H1 (cell line): ENCODE data around the gene MARCHF9. TPM values are rescaled to one million over a fixed set of nuclear protein-coding genes. Genes with fewer than 3 reads are reported as not detected.

Source experiments
- CTCF ChIA-PET: fragments of 300-600 bp; sonication (Branson Sonifier 250); formaldehyde crosslinking; loops from one replicate; lab custom pipeline; 2021; ENCODE audit not compliant: partially characterized antibody; lab: Charles Lee
- POLR2A ChIA-PET: fragments of 300-600 bp; sonication (Branson Sonifier 250); formaldehyde crosslinking; loops from one replicate; lab custom pipeline; 2021; ENCODE audit warnings: inconsistent platforms; ENCODE audit not compliant: partially characterized antibody; lab: Charles Lee
- DNase-seq, 2 experiments: peaks; one replicate each; pipeline versions ENCODE4 v3.0.0 to v3.0.0-alpha.2; 2010 to 2022; ENCODE audit warnings: low spot score in 2 of 2, low read depth in 1 of 2, mixed read lengths in 1 of 2
- FAIRE-seq: peaks from 2 replicates; lab custom pipeline; 2011; peaks lifted over from hg19 to GRCh38; lab: Jason Lieb, UNC
- H2AFZ ChIP-seq: 2 replicates; pipeline ENCODE4 v1.8.1; 2012; ENCODE audit warnings: low read length, inconsistent platforms
- H2AK5ac ChIP-seq: 2 replicates; pipeline ENCODE4 v1.6.1; 2013; ENCODE audit warnings: low read depth, low read length
- H2BK120ac ChIP-seq: replicated peaks from 2 replicates; pipeline ENCODE3; 2013; ENCODE audit warnings: low read depth, low read length, inconsistent platforms
- H2BK12ac ChIP-seq: 2 replicates; pipeline ENCODE4 v1.6.1; 2013; ENCODE audit warnings: low read depth, low read length
- H2BK15ac ChIP-seq: 2 replicates; pipeline ENCODE4 v1.6.1; 2013; ENCODE audit warnings: low read length
- H2BK20ac ChIP-seq: 2 replicates; pipeline ENCODE4 v1.6.1; 2013; ENCODE audit warnings: low read length
- H2BK5ac ChIP-seq: 2 replicates; pipeline ENCODE4 v1.6.1; 2013; ENCODE audit warnings: low read depth, low read length
- H3K14ac ChIP-seq: 2 replicates; pipeline ENCODE4 v1.6.1; 2013; ENCODE audit warnings: inconsistent platforms; ENCODE audit not compliant: insufficient read length
- H3K18ac ChIP-seq: 2 replicates; pipeline ENCODE4 v1.6.1; 2013; ENCODE audit warnings: low read length; ENCODE audit errors: extremely low read depth
- H3K23ac ChIP-seq: 2 replicates; pipeline ENCODE4 v1.6.1; 2013; ENCODE audit warnings: inconsistent platforms; ENCODE audit not compliant: insufficient read length
- H3K23me2 ChIP-seq: 2 replicates; pipeline ENCODE4 v1.6.1; 2013; ENCODE audit warnings: low read depth, low read length
- H3K27ac ChIP-seq: 2 replicates; pipeline ENCODE4 v1.6.1; 2011; ENCODE audit warnings: low read depth, low read length, inconsistent platforms
- H3K27me3 ChIP-seq, 4 experiments: replicated peaks in 1 of 4; 1 replicate in 1 of 4; 2 replicates in 3 of 4; pipeline versions ENCODE4 v1.6.1 to v1.8.1; 2011 to 2013; ENCODE audit warnings: low read length in 3 of 4, mild to moderate bottlenecking in 3 of 4, inconsistent platforms in 2 of 4, mixed read lengths in 2 of 4, moderate library complexity in 1 of 4; ENCODE audit not compliant: control insufficient read depth in 3 of 4, insufficient read depth in 3 of 4; ENCODE audit errors: extremely low read depth in 1 of 4
- H3K36me3 ChIP-seq, 4 experiments: 2 replicates each; pipeline versions ENCODE4 v1.6.1 to v1.8.1; 2011 to 2013; ENCODE audit warnings: mild to moderate bottlenecking in 4 of 4, low read length in 3 of 4, moderate library complexity in 2 of 4, control low read depth in 1 of 4, inconsistent platforms in 1 of 4; ENCODE audit not compliant: insufficient read depth in 4 of 4, control insufficient read depth in 2 of 4
- H3K4ac ChIP-seq: replicated peaks from 2 replicates; pipeline ENCODE3; 2013; ENCODE audit warnings: low read length, low read depth, mixed read lengths, inconsistent platforms; ENCODE audit not compliant: insufficient read length
- H3K4me1 ChIP-seq, 4 experiments: replicated peaks in 1 of 4; 1 replicate in 1 of 4; 2 replicates in 3 of 4; pipeline versions ENCODE4 v1.6.1 to v1.8.1; 2011 to 2013; ENCODE audit warnings: low read length in 3 of 4, inconsistent platforms in 2 of 4, mixed read lengths in 1 of 4; ENCODE audit not compliant: insufficient read depth in 4 of 4, control insufficient read depth in 3 of 4
- H3K4me2 ChIP-seq, 2 experiments: 2 replicates each; pipeline versions ENCODE4 v1.6.1 to v1.8.1; 2011 to 2013; ENCODE audit warnings: low read depth in 2 of 2, low read length in 2 of 2, control low read depth in 1 of 2, inconsistent platforms in 1 of 2, mild to moderate bottlenecking in 1 of 2; ENCODE audit not compliant: insufficient read depth in 1 of 2
- H3K4me3 ChIP-seq, 4 experiments: fragments of 200-600, 300-600 bp in 1 of 4; sonication (generic), shearing (Covaris generic), sonication (Bioruptor Twin) in 1 of 4; 2 replicates each; pipeline versions ENCODE4 v1.5.1 to v1.8.1; 2011 to 2016; ENCODE audit warnings: low read length in 4 of 4, low read depth in 3 of 4, control low read depth in 2 of 4, inconsistent platforms in 2 of 4, mild to moderate bottlenecking in 2 of 4, mixed read lengths in 1 of 4, moderate library complexity in 1 of 4; ENCODE audit not compliant: insufficient read depth in 2 of 4; ENCODE audit errors: extremely low read depth in 1 of 4
- H3K56ac ChIP-seq: replicated peaks from 2 replicates; pipeline ENCODE3; 2013; ENCODE audit warnings: low read depth, mild to moderate bottlenecking, mixed read lengths, low read length, inconsistent platforms; ENCODE audit not compliant: insufficient read length
- H3K79me1 ChIP-seq: 2 replicates; pipeline ENCODE4 v1.6.1; 2013; ENCODE audit warnings: low read depth, low read length, control low read depth
- H3K79me2 ChIP-seq, 2 experiments: 2 replicates each; pipeline versions ENCODE4 v1.6.1 to v1.8.1; 2012 to 2013; ENCODE audit warnings: low read length in 2 of 2, mild to moderate bottlenecking in 2 of 2, inconsistent platforms in 1 of 2; ENCODE audit not compliant: insufficient read depth in 2 of 2, control insufficient read depth in 1 of 2
- H3K9ac ChIP-seq, 4 experiments: replicated peaks in 1 of 4; 1 replicate in 1 of 4; 2 replicates in 3 of 4; pipeline versions ENCODE4 v1.6.1 to v1.8.1; 2011 to 2013; ENCODE audit warnings: low read depth in 3 of 4, low read length in 3 of 4, control low read depth in 2 of 4, mild to moderate bottlenecking in 2 of 4, moderate library complexity in 2 of 4, inconsistent platforms in 1 of 4; ENCODE audit errors: extremely low read depth in 1 of 4
- H3K9me3 ChIP-seq, 2 experiments: 2 replicates each; pipeline versions ENCODE4 v1.6.1 to v1.8.1; 2012 to 2013; ENCODE audit warnings: mild to moderate bottlenecking in 2 of 2, moderate library complexity in 2 of 2, control low read depth in 1 of 2, inconsistent platforms in 1 of 2, low read depth in 1 of 2, low read length in 1 of 2, mixed read lengths in 1 of 2; ENCODE audit not compliant: insufficient read depth in 2 of 2
- H4K20me1 ChIP-seq, 2 experiments: replicated peaks in 1 of 2; 2 replicates each; pipeline versions ENCODE3 to v1.8.1; 2011 to 2013; ENCODE audit warnings: inconsistent platforms in 2 of 2, low read length in 2 of 2, mild to moderate bottlenecking in 1 of 2; ENCODE audit not compliant: insufficient read depth in 2 of 2, control insufficient read depth in 1 of 2
- H4K5ac ChIP-seq: 2 replicates; pipeline ENCODE4 v1.6.1; 2013; ENCODE audit warnings: low read length, low read depth, mixed read lengths, inconsistent platforms; ENCODE audit not compliant: insufficient read length
- H4K8ac ChIP-seq: 2 replicates; pipeline ENCODE4 v1.8.0; 2013; ENCODE audit warnings: mild to moderate bottlenecking, moderate library complexity, low read length, inconsistent platforms; ENCODE audit not compliant: insufficient read depth; ENCODE audit errors: extremely low read depth
- H4K91ac ChIP-seq: replicated peaks from 2 replicates; pipeline ENCODE3; 2013; ENCODE audit warnings: low read length, mixed read lengths, inconsistent platforms; ENCODE audit not compliant: insufficient read length
- BCL11A ChIP-seq, 2 experiments: IDR thresholded peaks; one replicate each; pipeline ENCODE4 v1.6.1; 2011; ENCODE audit warnings: low read depth in 2 of 2, low read length in 2 of 2, mild to moderate bottlenecking in 2 of 2
- CTBP2 ChIP-seq: IDR thresholded peaks from 2 replicates; pipeline ENCODE4 v1.7.0; 2011; ENCODE audit warnings: borderline replicate concordance, mild to moderate bottlenecking, moderate library complexity, mixed read lengths, low read length; ENCODE audit not compliant: insufficient read depth, insufficient read length
- EZH2 ChIP-seq: fragments of 200-600 bp; sonication (generic); IDR thresholded peaks from 2 replicates; pipeline ENCODE4 v1.7.1; 2012; ENCODE audit warnings: low read depth, mild to moderate bottlenecking, moderate library complexity, low read length, inconsistent platforms; ENCODE audit not compliant: severe bottlenecking
- HDAC2 ChIP-seq, 2 experiments: fragments of 300-600 bp in 1 of 2; sonication (generic) in 1 of 2; IDR thresholded peaks; 2 replicates each; pipeline ENCODE4 v1.6.1; 2011 to 2012; ENCODE audit warnings: low read depth in 2 of 2, low read length in 2 of 2, mild to moderate bottlenecking in 2 of 2, moderate library complexity in 2 of 2, borderline replicate concordance in 1 of 2, inconsistent platforms in 1 of 2
- KDM5A ChIP-seq: fragments of 200-600 bp; IDR thresholded peaks from 2 replicates; pipeline ENCODE4 v1.7.1; 2012; ENCODE audit warnings: mild to moderate bottlenecking, low read length, inconsistent platforms, mixed read lengths
- SAP30 ChIP-seq: fragments of 300-600 bp; sonication (generic); IDR thresholded peaks from 2 replicates; pipeline ENCODE4 v1.7.1; 2012; ENCODE audit warnings: low read length, moderate library complexity, mild to moderate bottlenecking, inconsistent platforms; ENCODE audit not compliant: insufficient read depth, insufficient replicate concordance
- SUZ12 ChIP-seq: fragments of 200-600 bp; sonication (generic); IDR thresholded peaks from 2 replicates; pipeline ENCODE4 v1.6.1; 2012; ENCODE audit warnings: mild to moderate bottlenecking, inconsistent platforms, low read length, moderate library complexity, mixed read lengths
- TCF12 ChIP-seq: IDR thresholded peaks from 2 replicates; pipeline ENCODE4 v1.6.1; 2011; ENCODE audit warnings: low read depth, mild to moderate bottlenecking, low read length
- WGBS, 2 experiments: shearing (Covaris generic) in 1 of 2; methylation state at CpG; one replicate each; pipeline versions ENCODE4 v1.1.6 to v1.1.7; 2013 to 2015; ENCODE audit warnings: low lambda C conversion rate in 2 of 2, mixed read lengths in 2 of 2, inconsistent platforms in 1 of 2, low coverage in 1 of 2, missing lambda C conversion rate in 1 of 2; ENCODE audit not compliant: insufficient replicate concordance in 2 of 2, insufficient coverage in 1 of 2, insufficient read length in 1 of 2; ENCODE audit errors: extremely low coverage in 1 of 2, missing lambda C conversion rate in 1 of 2; 5-methylcytosine and 5-hydroxymethylcytosine counted together
- polyA plus RNA-seq, 7 experiments: library from polyadenylated mRNA; depleted of rRNA in 3 of 7; stranded (reverse) in 5 of 7; unstranded in 2 of 7; fragments of >200 nt in 5 of 7; fragments of 200-250 nt in 2 of 7; gene quantifications; 1 replicate in 5 of 7; 2 replicates in 1 of 7; 4 replicates in 1 of 7; pipeline versions ENCODE4 v1.2.1 to v1.2.3, GENCODE V29; 2011 to 2013; ENCODE audit warnings: missing spikeins in 2 of 7, mixed read lengths in 2 of 7
- total RNA-seq: library from RNA; stranded (reverse); fragmentation: NEBNext Ultra II Directional; extraction: Animal tissue kit (Norgen Biotek cat#: 25700); gene quantifications from 2 replicates; pipeline ENCODE4 v1.2.1, GENCODE V29; 2021
- TF ChIP-seq, protein P1 (sequence below): IDR thresholded peaks from 2 replicates; pipeline ENCODE4 v1.6.1; 2011; ENCODE audit warnings: low read length, improper control_type of control experiment

The MARCHF9 gene
- total and polyA plus RNA-seq, 2 of the 8 experiments (the other 6 are each of a cell fraction or from before 2014, with no cell fraction given): 6.4 to 7.8 TPM

DNA sequence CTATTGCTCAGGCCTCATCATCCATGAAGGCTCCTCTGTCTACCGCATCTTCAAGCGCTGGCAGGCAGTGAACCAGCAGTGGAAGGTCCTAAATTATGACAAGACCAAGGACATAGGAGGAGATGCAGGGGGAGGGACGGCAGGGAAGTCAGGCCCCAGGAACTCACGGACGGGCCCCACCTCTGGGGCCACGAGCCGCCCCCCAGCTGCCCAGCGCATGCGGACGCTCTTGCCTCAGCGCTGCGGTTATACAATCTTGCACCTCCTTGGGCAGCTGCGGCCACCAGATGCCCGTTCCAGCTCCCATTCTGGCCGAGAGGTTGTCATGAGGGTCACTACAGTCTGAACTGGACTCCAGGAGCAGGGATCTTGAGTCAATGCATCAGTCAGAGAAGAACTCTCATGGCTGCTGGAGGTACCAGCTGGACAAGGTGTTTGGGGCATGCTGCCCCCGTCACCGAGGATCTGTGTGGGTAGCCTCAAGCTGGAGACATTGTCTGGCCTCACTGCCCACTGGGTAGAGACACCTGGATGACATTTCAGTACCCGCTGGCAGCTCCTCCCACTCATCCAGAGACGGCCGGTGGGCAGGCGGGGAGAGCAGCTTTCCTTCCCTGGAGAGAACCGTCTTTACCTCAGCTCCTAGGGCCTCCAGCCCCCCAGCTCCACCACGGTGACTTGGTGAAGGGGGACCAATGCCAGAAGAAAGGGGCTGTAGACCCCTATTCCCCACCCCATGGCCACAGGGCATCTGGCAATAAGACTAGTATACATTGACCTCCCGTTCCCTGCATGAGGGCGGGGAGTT lies 3.9 kb downstream of the MARCHF9 start:
- H3K27ac ChIP-seq: no peak overlapping the region
- H2AFZ ChIP-seq: no peak overlapping the region
- H2AK5ac ChIP-seq: no peak overlapping the region
- no peak overlapping the region for H3K14ac ChIP-seq
- H2BK12ac ChIP-seq: no peak overlapping the region
- 89% methylated on average over 25 of the region's 25 CpGs; no CpG with 5 or more reads in 1 of the 2 experiments for WGBS, 2 experiments
- no peak overlapping the region for H3K4me2 ChIP-seq
- peaks cover 0 to 4% (median 0%) of the 10 kb centered on the region in 4 experiments; a peak in 2 of 8 replicates for H3K36me3 ChIP-seq
- no peak overlapping the region for H2BK5ac ChIP-seq
- no peak overlapping the region for H3K18ac ChIP-seq
- H3K9ac ChIP-seq: no peak overlapping the region
- no peak overlapping the region for H2BK15ac ChIP-seq
- CTCF ChIA-PET: interaction anchor here (0.8 to 3.9 kb wide), 13 partner anchors 8 to 140 kb away, joined by 3 to 28 read pairs (median 7); partner anchors contain the start of genes CYP27B1, EEF1AKMT3, METTL1 and TSFM
- no peak overlapping the region for H2BK120ac ChIP-seq
- H3K9me3 ChIP-seq: no peaks in the 10 kb centered on the region
- no peaks in the 10 kb centered on the region for H3K79me1 ChIP-seq
- no peak for FAIRE-seq
- H3K4me1 ChIP-seq: peaks cover 2 to 16% (median 4%) of the 10 kb centered on the region in 4 experiments
- H4K20me1 ChIP-seq: peaks cover 3 to 15% of the 10 kb centered on the region in 2 experiments
- H3K23ac ChIP-seq: no peak overlapping the region
- no peak overlapping the region for H4K8ac ChIP-seq
- H3K79me2 ChIP-seq: no peaks in the 10 kb centered on the region
- H3K4ac ChIP-seq: no peak overlapping the region
- POLR2A ChIA-PET: interaction anchor here (0.6 to 5.4 kb wide), 9 partner anchors 8 to 153 kb away, joined by 3 to 21 read pairs (median 3); partner anchors contain the start of genes EEF1AKMT3, METTL1 and TSPAN31
- no peak overlapping the region for H2BK20ac ChIP-seq
- H3K23me2 ChIP-seq: peaks cover 7% of the 10 kb centered on the region
- H3K4me3 ChIP-seq: no peak overlapping the region
- no peak overlapping the region for H4K91ac ChIP-seq
- no peak overlapping the region for H4K5ac ChIP-seq
- no peak for DNase-seq
- H3K27me3 ChIP-seq: peaks cover 8 to 34% (median 28%) of the 10 kb centered on the region in 4 experiments
- H3K56ac ChIP-seq: no peak overlapping the region
- TF ChIP-seq CTBP2: no peak
- TF ChIP-seq SAP30: no peak
- no peak for TF ChIP-seq BCL11A (IDR thresholded peaks at IDR 0.05; ENCODE audit: low read depth in 2 of 2, low read length in 2 of 2)
- TF ChIP-seq SUZ12: no peak
- TF ChIP-seq EZH2: no peak
- TF ChIP-seq KDM5A: no peak
- TF ChIP-seq, protein P1, sequence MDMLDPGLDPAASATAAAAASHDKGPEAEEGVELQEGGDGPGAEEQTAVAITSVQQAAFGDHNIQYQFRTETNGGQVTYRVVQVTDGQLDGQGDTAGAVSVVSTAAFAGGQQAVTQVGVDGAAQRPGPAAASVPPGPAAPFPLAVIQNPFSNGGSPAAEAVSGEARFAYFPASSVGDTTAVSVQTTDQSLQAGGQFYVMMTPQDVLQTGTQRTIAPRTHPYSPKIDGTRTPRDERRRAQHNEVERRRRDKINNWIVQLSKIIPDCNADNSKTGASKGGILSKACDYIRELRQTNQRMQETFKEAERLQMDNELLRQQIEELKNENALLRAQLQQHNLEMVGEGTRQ: no peak
- TF ChIP-seq HDAC2 (IDR thresholded peaks at IDR 0.05; ENCODE audit: borderline replicate concordance in 1 of 2, low read depth in 2 of 2, low read length in 2 of 2): no peak
- no peak for TF ChIP-seq TCF12
